HepG2 (cell line): ENCODE measurements around the gene RNGTT. TPM values are rescaled to one million over a fixed set of nuclear protein-coding genes. Genes with fewer than 3 reads are reported as not detected.

ENCODE experiments used
- ATAC-seq: fragments of 200-7000 bp; cut with Tn5 transposase; 3 replicates; pipeline ENCODE4 v1.9.1; 2020; ENCODE audit warnings: mild to moderate bottlenecking, moderate library complexity
- BruUV-seq: library from RNA; stranded (reverse); fragments of 400-500 nt; replicated peaks from 2 replicates; lab custom pipeline; 2021; lab: Mats Ljungman, UMichigan
- CTCF ChIA-PET: fragments of 300-600 bp; formaldehyde crosslinking; extraction: SDS; loops from one replicate; lab custom pipeline; 2021; ENCODE audit warnings: low total read pairs, inconsistent platforms, low intra/inter-chr PET ratio; lab: Yijun Ruan, JAX
- POLR2A ChIA-PET: fragments of 350-600 bp; sonication (Branson Sonifier 250); formaldehyde crosslinking; loops from one replicate; lab custom pipeline; 2020; ENCODE audit warnings: antibody characterized with exemption, inconsistent platforms; lab: Yijun Ruan, JAX
- DNase-seq: peaks from one replicate; pipeline ENCODE4 v3.0.0-alpha.2; 2015; ENCODE audit warnings: low spot score
- FAIRE-seq: peaks from 3 replicates; lab custom pipeline; 2011; peaks lifted over from hg19 to GRCh38; lab: Jason Lieb, UNC
- H2AFZ ChIP-seq: one replicate; pipeline ENCODE4 v1.6.1; 2011; ENCODE audit warnings: low read length, inconsistent platforms
- H3K27ac ChIP-seq: fragments of 300-600 bp; 3 replicates; pipeline ENCODE4 v1.8.0; 2011; ENCODE audit warnings: mixed run types, mild to moderate bottlenecking, mixed read lengths, low read length, inconsistent platforms; ENCODE audit not compliant: insufficient read depth; ENCODE audit errors: extremely low read length
- H3K27me3 ChIP-seq, 2 experiments: fragments of 200-600 bp in 1 of 2; 2 replicates in 1 of 2; 3 replicates in 1 of 2; pipeline versions ENCODE4 v1.6.0 to v1.8.0; 2011; ENCODE audit warnings: low read length in 2 of 2, mild to moderate bottlenecking in 2 of 2, moderate library complexity in 2 of 2, inconsistent platforms in 1 of 2; ENCODE audit not compliant: insufficient read depth in 2 of 2, control insufficient read depth in 1 of 2
- H3K36me3 ChIP-seq, 2 experiments: fragments of 200-600 bp in 1 of 2; replicated peaks in 1 of 2; 2 replicates in 1 of 2; 3 replicates in 1 of 2; pipeline versions ENCODE4 v1.5.1 to v1.8.0; 2011; ENCODE audit warnings: low read length in 2 of 2, inconsistent platforms in 1 of 2; ENCODE audit not compliant: insufficient read depth in 2 of 2, control insufficient read depth in 1 of 2
- H3K4me1 ChIP-seq: 2 replicates; pipeline ENCODE4 v1.5.1; 2012; ENCODE audit warnings: low read length, inconsistent platforms; ENCODE audit not compliant: insufficient read depth
- H3K4me2 ChIP-seq: 2 replicates; pipeline ENCODE4 v1.6.0; 2011; ENCODE audit warnings: low read depth, low read length, inconsistent platforms
- H3K4me3 ChIP-seq, 3 experiments: fragments of 200-600 bp in 1 of 3; sonication (generic), shearing (Covaris generic) in 1 of 3; replicated peaks in 1 of 3; 2 replicates each; pipeline ENCODE4 v1.5.1; 2011 to 2016; ENCODE audit warnings: low read length in 3 of 3, inconsistent platforms in 2 of 3, low read depth in 2 of 3, mild to moderate bottlenecking in 2 of 3, control low read depth in 1 of 3, mixed read lengths in 1 of 3; ENCODE audit not compliant: insufficient read depth in 1 of 3
- H3K79me2 ChIP-seq: one replicate; pipeline ENCODE4 v1.6.1; 2011; ENCODE audit warnings: low read length, inconsistent platforms; ENCODE audit not compliant: insufficient read depth
- H3K9ac ChIP-seq: 2 replicates; pipeline ENCODE4 v1.6.0; 2011; ENCODE audit warnings: mild to moderate bottlenecking, low read depth, low read length, inconsistent platforms; ENCODE audit not compliant: insufficient read depth
- H3K9me3 ChIP-seq: 2 replicates; pipeline ENCODE4 v1.5.1; 2012; ENCODE audit warnings: mild to moderate bottlenecking, low read length
- H4K20me1 ChIP-seq: 2 replicates; pipeline ENCODE4 v1.6.0; 2011; ENCODE audit warnings: inconsistent platforms, mild to moderate bottlenecking, low read length, moderate library complexity; ENCODE audit not compliant: insufficient read depth
- CEBPB ChIP-seq: IDR thresholded peaks from 2 replicates; pipeline ENCODE4 v1.6.1; 2011; ENCODE audit warnings: low read depth, low read length, improper control_type of control experiment, borderline replicate concordance
- GZF1 ChIP-seq: sonication (generic); formaldehyde crosslinking; IDR thresholded peaks from 2 replicates; pipeline ENCODE4 v1.5.1; 2020; ENCODE audit warnings: mild to moderate bottlenecking, missing genetic modification reagents
- MEIS1 ChIP-seq: sonication (generic); formaldehyde crosslinking; IDR thresholded peaks from 2 replicates; pipeline ENCODE4 v1.9.0; 2021; ENCODE audit warnings: mild to moderate bottlenecking, missing genetic modification reagents, moderate library complexity, borderline replicate concordance
- MTERF4 ChIP-seq: sonication (generic); formaldehyde crosslinking; IDR thresholded peaks from 2 replicates; pipeline ENCODE4 v1.8.0; 2023; ENCODE audit warnings: mild to moderate bottlenecking, missing genetic modification reagents
- MTF1 ChIP-seq: sonication (generic); formaldehyde crosslinking; IDR thresholded peaks from 2 replicates; pipeline ENCODE4 v1.5.0; 2020; ENCODE audit warnings: missing genetic modification reagents
- NFE2L1 ChIP-seq: sonication (generic); formaldehyde crosslinking; IDR thresholded peaks from 2 replicates; pipeline ENCODE4 v1.4.0; 2020; ENCODE audit warnings: missing genetic modification reagents, mild to moderate bottlenecking, borderline replicate concordance
- NR2F6 ChIP-seq, 2 experiments: IDR thresholded peaks; 2 replicates each; pipeline ENCODE4 v1.6.1; 2016; ENCODE audit warnings: antibody characterized with exemption in 1 of 2, mild to moderate bottlenecking in 1 of 2
- RFX5 ChIP-seq: IDR thresholded peaks from 2 replicates; pipeline ENCODE4 v1.6.1; 2011; ENCODE audit warnings: low read depth, low read length, improper control_type of control experiment
- SIN3A ChIP-seq: IDR thresholded peaks from 2 replicates; pipeline ENCODE4 v1.6.1; 2011; ENCODE audit warnings: low read depth, mild to moderate bottlenecking, control low read depth, low read length, borderline replicate concordance
- ZBTB33 ChIP-seq: sonication (generic); formaldehyde crosslinking; IDR thresholded peaks from 2 replicates; pipeline ENCODE4 v1.4.0; 2020; ENCODE audit warnings: missing genetic modification reagents
- ZFP36L2 ChIP-seq: sonication (generic); formaldehyde crosslinking; IDR thresholded peaks from 2 replicates; pipeline ENCODE4 v1.4.0; 2020; ENCODE audit warnings: missing genetic modification reagents
- ZNF556 ChIP-seq: sonication (generic); formaldehyde crosslinking; IDR thresholded peaks from 2 replicates; pipeline ENCODE4 v1.4.0; 2020; ENCODE audit warnings: mild to moderate bottlenecking, missing genetic modification reagents, borderline replicate concordance
- ZNF589 ChIP-seq: sonication (generic); formaldehyde crosslinking; conservative IDR thresholded peaks from 2 replicates; pipeline ENCODE4 v1.8.0; 2022; ENCODE audit warnings: mild to moderate bottlenecking, moderate library complexity, missing genetic modification reagents
- ZNF746 ChIP-seq: sonication (generic); formaldehyde crosslinking; IDR thresholded peaks from 2 replicates; pipeline ENCODE4 v1.8.0; 2022; ENCODE audit warnings: mild to moderate bottlenecking, missing genetic modification reagents
- ZZZ3 ChIP-seq: sonication (generic); formaldehyde crosslinking; IDR thresholded peaks from 2 replicates; pipeline ENCODE4 v1.4.0; 2020; ENCODE audit warnings: missing genetic modification reagents, mild to moderate bottlenecking, borderline replicate concordance
- WGBS: methylation state at CpG from one replicate; pipeline ENCODE4 v1.1.6; 2017; ENCODE audit warnings: low lambda C conversion rate; 5-methylcytosine and 5-hydroxymethylcytosine counted together
- in situ Hi-C: cut with HindIII; loops from 2 replicates; pipeline ENCODE4 v1.10.0; 2017; ENCODE audit warnings: low pct_unique_long_range_greater_than_20kb; ENCODE audit not compliant: extremely low pct_ligation_motif_present
- intact Hi-C: fragments of 100-400 bp; cut with micrococcal nuclease; formaldehyde crosslinking; loops from one replicate; pipeline ENCODE4 v1.10.0; 2022; ENCODE audit not compliant: unreplicated experiment
- polyA plus RNA-seq, 8 experiments: library from polyadenylated mRNA; depleted of rRNA in 3 of 8; stranded (reverse) in 7 of 8; unstranded in 1 of 8; fragments of >200 nt; fragmentation: Illumina TruSeq in 4 of 8; extraction: Trizol in 4 of 8; gene quantifications; 2 replicates each; pipeline versions ENCODE4 v1.2.1 to v1.2.3, GENCODE V29; 2011 to 2016; ENCODE audit warnings: low read depth in 4 of 8, missing spikeins in 1 of 8, mixed read lengths in 1 of 8; ENCODE audit not compliant: insufficient read depth in 1 of 8
- total RNA-seq, 5 experiments: library from RNA; depleted of rRNA; stranded (reverse); fragments of >200 nt; fragmentation: Illumina TruSeq; extraction: Trizol; gene quantifications; 2 replicates each; pipeline ENCODE4 v1.2.3, GENCODE V29; 2016; ENCODE audit warnings: low read depth in 1 of 5
- TF ChIP-seq, protein P1 (sequence below): IDR thresholded peaks from 2 replicates; pipeline ENCODE4 v1.6.1; 2016; ENCODE audit warnings: mild to moderate bottlenecking

The RNGTT gene
- total and polyA plus RNA-seq, 2 of the 13 experiments (the other 11 are each of a cell fraction or from before 2014, with no cell fraction given) = 6.0 to 22.6 TPM

DNA sequence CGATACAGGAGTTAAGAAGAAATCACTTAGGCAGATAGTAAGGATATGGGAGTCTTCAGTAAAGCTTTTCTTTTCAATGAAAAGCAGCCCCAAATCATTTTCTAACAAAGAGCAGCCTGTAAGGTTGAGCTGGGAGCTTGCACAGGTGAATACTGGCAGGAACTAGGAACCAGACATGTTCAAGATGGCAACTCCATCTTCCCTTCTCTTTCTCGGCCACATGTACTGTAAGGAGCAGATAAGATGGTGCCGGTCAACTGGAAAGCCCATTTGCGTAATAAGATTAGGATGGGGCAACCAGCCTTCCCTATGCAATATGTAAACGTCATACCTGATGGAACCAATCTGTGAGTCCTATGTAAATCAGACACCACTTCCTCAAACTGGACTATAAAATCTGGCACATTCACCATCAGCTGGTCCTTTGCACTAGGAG lies 46.2 kb upstream of the RNGTT start (continued):
- TF ChIP-seq MEIS1 (CRISPR knock-in tag) = no peak
- TF ChIP-seq, all 625 proteins: peak for 0

GRCh38 chr6:89008815-89009374 lies 45.5 kb upstream of the RNGTT start:
- 61% methylated on average over 5 of the region's 5 CpGs for WGBS
- Histone ChIP-seq H3K4me1 (peaks cover 49% of the 10 kb centered on the region), H3K36me3 (no peaks in the 10 kb centered on the region), H3K9ac (no peak overlapping the region), H3K4me3 (no peak overlapping the region), H3K79me2 (no peaks in the 10 kb centered on the region), H3K27me3 (peaks cover 2 to 4% of the 10 kb centered on the region in 2 experiments; a peak in 3 of 5 replicates), H2AFZ (no peak overlapping the region), H3K4me2 (no peak overlapping the region), H3K27ac (no peak overlapping the region), H4K20me1 (no peaks in the 10 kb centered on the region), H3K9me3 (no peaks in the 10 kb centered on the region)
- in situ Hi-C loops (no loop called here), intact Hi-C loops (no loop called here)
- no peak for DNase-seq
- TF ChIP-seq ZNF556 (CRISPR knock-in tag) (no peak), NR2F6 (IDR thresholded peaks at IDR 0.05) (no peak), NR2F6 (CRISPR knock-in tag; IDR thresholded peaks at IDR 0.05) (no peak), ZNF589 (CRISPR knock-in tag) (no peak), ZFP36L2 (CRISPR knock-in tag) (no peak), ZBTB33 (CRISPR knock-in tag) (no peak), NFE2L1 (CRISPR knock-in tag) (no peak), SIN3A (no peak), RFX5 (no peak), CEBPB (no peak), ZZZ3 (no peak), ZNF746 (no peak), GZF1 (CRISPR knock-in tag) (no peak), MTF1 (CRISPR knock-in tag) (no peak), MTERF4 (CRISPR knock-in tag) (no peak)
- TF ChIP-seq, protein P1, sequence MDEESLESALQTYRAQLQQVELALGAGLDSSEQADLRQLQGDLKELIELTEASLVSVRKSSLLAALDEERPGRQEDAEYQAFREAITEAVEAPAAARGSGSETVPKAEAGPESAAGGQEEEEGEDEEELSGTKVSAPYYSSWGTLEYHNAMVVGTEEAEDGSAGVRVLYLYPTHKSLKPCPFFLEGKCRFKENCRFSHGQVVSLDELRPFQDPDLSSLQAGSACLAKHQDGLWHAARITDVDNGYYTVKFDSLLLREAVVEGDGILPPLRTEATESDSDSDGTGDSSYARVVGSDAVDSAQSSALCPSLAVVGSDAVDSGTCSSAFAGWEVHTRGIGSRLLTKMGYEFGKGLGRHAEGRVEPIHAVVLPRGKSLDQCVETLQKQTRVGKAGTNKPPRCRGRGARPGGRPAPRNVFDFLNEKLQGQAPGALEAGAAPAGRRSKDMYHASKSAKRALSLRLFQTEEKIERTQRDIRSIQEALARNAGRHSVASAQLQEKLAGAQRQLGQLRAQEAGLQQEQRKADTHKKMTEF (CRISPR knock-in tag) = no peak
- no TSS peak for BruUV-seq
- ChIA-PET POLR2A (no interaction called here), CTCF (no interaction called here)
- no peak for ATAC-seq
- no peak for FAIRE-seq
